NCI-H226 (cell line): Measurements from ENCODE around the gene SEC14L1.

ENCODE experiments used
- DNase-seq: peaks from one replicate; pipeline ENCODE4 v3.0.0-alpha.2; 2015

Gene SEC14L1

DNA sequence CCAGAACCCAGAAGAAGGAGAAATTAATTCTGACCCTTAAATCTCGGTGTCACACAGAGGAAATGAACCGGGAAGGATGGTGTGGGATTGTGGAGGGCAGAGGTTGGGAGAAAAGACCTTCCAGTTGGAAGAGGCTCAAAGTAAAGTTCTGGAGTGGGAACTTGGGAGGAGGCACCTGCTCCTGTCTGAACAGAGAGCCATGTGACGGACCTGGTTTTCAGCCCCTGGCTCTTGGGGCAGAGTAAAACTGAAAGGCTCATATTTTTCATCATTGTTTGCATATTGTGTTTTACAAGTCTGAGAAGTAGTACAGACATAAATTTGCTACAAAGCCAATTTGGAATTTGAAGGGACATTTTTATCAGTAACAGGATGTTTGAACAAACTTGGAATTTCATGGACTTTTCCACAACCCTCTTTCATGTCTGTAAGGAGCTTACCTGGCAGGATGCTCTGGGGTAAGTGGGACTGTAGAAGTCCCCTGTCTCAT, 24.4 kb upstream of the SEC14L1 start:
- no peak for DNase-seq

DNA sequence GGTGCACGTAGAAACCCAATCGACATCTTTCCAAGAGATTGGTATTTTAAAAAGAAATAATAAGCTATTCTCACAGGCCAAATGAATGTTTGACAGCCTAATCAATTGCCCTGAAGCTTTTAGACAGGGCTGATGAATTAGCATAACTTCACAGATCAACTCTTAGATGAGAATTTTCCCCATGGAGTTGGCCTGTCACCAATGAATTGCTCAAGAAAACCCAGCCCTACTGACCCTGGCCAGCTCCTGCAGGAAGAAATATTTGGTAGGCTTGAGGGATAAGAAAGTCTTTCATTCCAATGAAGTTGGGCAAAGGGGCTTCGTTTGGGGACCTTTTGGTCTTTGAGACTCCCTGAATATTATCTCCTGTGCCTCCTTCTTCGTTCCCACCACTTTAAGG, 23.4 kb upstream of the SEC14L1 start:
- no peak for DNase-seq

DNA sequence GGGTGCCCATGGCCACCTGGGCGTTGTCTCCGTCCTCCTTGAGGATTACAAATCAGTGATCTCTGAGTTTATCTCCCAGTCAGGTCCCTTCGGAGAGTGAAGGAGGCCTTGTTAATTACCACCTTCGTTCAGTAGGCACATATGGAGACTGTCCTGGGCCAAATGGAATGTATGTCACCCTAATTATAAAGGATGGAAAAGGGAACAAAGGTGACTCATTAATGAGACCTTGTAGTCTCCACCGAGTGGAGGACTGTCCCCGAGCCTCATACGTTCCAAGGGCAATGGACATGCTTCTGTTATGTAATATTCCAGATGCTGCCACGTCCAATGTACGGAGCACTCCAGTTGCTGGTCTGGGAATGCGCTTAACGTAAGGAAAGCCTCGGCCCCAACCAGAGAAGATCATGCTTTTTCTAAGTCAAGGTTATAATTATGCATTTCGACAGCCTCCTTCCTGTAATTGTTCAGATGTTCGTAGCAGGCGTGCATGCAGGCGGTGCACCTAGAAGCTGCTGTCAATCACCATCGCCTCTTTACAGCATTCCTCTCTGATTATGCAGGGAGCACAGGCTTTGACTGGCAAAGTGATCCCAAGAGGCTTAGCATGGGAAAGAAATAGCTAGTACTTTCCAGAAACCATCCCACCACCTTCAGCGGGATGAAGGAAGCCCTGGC, 22.4 kb upstream of the SEC14L1 start:
- no peak for DNase-seq

DNA sequence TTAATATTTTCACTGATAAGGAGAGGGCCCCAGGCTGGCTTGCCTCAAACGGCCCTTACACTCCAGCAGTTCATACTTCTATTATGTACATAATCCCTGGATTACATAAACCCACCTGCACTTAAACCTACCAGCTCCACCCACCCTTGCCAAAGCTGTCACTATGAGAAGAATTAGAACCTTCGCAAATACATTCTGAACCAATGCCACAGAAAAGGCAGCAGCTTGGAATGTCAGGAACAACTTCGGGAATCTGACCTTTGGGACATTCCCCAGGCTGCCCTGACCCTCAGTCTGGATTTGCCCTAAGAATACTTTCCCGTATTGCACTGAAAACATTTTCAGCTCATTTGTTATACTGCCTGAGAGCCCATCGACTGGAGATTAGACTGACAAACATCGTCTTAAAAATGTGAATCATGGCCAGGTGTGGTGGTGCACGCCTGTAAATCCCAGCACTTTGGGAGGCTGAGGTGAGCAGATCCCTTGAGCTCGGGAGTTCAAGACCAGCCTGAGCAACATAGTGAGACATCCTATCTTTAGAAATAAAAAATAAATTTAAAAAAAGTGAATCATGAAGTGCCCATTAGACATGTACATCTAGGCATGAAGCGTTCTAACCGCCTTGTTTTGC, 21.0 kb upstream of the SEC14L1 start:
- DNase-seq = no peak

DNA sequence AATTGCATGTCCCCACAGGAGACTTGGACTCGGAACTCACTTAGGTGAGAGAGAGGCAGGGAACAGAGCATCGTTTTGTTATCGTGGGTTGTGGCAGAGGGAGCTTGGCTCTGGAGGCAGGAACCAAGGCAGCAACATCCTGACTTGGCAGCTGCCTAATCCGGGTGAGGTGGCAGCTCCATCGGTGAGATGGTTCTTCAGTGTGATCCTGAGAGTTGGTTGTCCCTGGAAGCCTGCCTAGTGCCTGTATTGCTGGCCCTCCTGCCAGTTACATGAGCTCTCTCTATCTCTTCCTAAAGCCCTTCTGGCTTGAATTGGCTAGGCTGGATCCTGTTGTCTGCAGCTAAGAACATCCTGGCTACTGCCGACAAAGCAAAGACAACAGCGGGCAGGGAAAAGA, 19.9 kb upstream of the SEC14L1 start:
- DNase-seq = no peak

DNA sequence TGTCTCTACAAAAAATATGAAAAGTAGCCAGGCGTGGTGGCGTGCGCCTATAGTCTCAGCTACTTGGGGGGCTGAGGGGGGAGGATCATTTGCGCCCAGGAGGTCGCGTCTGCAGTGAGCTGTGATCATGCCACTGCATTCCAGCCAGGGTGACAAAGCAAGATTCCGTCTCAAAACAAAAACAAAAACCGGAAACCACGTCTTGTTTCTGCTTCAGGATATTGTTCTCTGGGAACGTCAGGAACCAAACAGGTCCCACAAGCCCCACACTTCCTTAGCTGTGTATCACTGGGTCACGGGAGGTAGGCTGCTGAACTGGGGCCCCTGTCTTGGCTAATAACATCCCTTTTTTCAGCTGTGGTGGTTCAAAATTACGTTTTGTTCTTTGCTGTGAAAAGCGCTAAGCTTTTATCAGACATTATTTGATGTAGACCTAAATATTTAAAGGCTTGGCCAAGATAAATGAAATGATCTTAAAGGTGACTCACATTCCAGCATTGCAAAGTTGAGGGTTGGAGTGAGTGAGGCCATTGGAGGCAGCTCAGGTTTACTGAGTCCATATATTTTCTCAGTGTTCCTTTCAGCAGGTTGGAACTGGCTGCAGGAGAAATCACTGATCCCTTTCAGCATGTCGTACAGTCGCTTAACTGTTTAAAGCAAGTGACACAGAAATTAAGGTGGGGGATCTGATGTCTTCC, 16.4 kb upstream of the SEC14L1 start:
- DNase-seq = peak; percentile 80

DNA sequence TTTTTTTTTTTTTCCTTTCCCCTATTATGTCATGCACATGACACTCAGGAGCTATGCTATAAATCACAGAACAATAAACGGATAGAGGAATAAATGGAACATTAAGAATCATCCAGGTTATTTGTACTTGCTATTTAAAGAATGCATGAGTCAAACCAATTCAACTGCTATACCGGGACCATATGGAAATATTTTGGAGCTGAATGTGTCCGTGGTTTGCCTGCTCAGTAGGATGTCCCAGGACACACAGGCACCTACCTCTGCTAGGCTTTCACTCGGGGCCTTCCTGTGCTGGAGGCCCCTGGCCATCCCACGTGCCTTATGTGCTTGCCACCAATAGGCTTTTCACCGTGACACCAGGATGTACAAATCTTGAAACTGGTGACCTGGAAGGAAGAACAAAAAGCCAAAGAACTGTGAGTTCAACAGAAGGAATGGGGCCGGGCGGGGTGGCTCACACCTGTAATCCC, 15.3 kb upstream of the SEC14L1 start:
- DNase-seq = peak; percentile 97

DNA sequence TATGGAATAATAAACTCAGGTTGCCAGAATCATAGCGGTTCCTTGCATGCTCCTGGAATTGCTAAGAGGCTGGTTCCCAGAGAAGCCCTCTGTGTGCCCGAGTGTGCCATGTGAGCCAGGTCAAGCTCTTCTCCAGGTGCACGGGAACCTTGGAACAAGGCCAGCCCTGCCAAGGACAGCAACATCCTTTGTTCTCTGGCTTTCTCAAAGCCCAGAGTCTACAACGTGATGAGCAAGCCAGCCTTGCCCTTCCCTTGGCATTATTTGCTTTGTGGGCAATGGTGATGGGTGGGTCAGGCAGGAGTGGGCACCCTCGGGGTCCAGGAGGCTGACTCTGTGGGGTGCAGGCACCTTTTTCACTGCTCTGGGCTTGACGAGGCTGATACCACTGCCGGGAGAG, 14.2 kb upstream of the SEC14L1 start:
- DNase-seq = no peak

DNA sequence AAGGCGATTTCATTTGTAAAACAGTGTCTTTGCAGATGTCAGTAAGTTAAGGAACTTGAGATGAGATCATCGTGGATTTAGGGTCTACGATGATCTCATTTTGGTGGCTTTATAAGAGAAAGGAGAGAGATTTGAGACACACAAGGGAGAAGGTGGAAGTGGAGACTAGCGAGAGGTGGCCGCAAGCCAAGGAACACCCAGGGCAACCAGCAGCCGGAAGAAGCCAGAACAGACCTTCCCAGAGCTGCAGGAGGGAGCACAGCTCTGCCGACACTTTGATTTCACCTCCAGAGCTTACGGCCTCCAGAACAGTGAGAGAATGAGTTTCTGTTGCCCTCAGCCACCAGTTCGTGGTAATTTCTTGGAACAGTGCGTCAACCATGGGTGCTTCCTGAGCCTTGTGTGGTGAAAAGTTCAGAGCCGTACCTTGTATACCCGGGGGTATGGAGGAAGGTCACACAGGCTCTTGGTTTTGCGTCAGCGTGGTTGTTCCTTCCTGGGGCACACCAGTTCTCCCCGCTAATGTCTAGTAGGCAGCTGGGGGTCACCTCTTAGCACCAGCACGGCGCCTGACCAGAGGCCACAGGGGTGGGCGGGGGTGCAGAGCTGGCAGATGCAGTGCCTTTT, 12.9 kb upstream of the SEC14L1 start:
- DNase-seq = no peak

DNA sequence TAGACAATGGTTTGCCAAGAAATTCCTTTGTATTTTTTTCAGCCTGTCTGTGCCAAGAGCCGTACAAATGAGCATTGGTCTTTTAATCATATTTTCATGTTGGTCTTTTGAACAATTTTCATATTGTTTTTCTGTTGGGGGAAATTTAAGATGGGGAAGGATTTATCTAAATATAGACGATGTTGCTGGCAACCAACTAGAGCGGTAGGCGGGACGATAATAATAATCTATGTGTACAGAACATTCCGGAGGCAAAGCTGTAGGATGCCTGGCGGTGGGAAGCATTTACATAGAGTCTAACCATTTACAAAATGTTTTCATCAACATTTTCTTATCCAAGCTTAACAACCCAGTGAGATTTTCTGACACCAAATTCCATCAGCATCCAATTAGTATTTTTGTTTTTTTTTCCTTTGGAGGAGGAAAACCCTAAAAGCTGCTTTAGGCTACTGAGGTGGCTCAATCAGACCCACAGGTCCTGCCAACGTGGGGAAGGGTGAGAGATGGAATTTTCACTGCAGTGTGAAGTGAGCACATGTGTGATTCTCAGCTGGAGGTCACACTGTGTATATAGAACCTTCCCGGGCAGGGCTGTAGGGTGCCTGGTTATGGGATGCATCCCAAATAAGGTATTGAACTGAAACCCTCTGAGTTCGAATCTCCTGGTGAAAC, 11.7 kb upstream of the SEC14L1 start:
- no peak for DNase-seq

DNA sequence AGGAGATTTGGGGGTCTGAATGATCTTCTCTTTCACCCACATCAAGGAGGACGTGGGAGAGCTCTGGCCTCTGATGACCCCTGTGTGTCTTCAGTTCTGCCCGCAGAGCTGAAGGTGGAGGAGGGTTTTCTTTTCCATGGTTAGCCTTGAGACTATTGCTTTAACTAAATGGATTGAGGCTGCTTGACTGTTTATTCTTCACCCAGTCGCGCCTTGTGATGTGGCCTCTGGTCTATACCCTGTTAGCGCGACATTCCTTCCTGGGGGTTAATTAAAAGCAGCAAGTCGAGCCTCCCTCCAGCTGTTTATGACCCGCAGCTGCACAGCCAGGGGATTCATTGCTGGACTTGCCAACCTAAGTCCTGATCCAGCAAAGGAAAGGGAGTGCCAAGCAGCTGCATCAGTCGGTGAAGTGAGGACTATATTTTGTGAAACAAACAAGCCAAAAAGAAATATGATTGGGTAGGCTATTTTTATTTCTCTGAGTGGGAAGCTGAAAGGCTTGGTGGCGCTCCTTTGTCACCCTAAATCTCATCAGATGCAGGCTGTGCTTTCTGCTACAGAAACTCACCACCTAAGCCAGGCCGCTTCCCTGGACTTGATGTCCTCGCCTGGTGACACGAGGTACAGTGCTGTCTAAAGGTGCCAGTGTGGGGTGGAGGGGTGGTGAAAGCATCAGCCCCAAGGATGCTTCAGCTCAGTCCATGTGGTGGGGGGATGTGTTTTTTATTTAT, 11.0 kb upstream of the SEC14L1 start:
- no peak for DNase-seq

DNA sequence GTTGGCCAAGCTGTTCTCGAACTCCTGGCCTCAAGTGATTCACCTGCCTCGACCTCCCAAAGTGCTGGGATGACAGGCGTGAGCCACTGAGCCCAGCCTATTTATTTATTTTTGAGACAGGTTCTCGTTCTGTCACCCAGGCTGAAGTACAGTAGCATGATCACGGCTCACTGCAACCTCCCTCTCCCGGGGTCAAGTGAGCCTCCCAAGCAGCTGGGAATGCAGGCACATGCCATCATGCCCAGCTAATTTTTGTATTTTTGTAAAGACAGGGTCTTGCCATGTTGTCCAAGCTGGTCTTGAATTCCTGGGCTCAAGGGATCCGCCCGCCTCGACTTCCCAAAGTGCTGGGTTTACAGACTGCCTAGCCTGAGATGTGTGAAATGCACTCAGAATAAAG, 10.2 kb upstream of the SEC14L1 start:
- DNase-seq = no peak

DNA sequence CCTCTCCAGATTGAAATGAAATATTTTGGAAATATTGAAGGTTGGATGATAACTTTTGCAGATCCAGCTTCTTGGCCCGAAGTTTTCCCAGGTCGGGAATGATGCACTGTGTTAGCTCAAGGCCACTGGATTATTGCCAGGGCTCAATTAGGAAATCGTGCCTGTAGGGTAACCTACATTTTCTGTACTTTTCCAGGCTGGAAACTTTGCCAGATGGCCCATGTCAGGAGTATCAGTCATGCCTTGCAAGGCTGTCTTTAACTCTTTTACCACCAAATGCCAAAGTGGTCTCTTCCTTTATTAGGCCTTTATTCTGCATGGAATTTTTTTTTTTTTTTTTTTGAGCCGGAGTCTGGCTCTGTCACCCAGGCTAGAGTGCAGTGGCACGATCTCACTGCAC, 8.9 kb upstream of the SEC14L1 start:
- DNase-seq = peak; percentile 92

DNA sequence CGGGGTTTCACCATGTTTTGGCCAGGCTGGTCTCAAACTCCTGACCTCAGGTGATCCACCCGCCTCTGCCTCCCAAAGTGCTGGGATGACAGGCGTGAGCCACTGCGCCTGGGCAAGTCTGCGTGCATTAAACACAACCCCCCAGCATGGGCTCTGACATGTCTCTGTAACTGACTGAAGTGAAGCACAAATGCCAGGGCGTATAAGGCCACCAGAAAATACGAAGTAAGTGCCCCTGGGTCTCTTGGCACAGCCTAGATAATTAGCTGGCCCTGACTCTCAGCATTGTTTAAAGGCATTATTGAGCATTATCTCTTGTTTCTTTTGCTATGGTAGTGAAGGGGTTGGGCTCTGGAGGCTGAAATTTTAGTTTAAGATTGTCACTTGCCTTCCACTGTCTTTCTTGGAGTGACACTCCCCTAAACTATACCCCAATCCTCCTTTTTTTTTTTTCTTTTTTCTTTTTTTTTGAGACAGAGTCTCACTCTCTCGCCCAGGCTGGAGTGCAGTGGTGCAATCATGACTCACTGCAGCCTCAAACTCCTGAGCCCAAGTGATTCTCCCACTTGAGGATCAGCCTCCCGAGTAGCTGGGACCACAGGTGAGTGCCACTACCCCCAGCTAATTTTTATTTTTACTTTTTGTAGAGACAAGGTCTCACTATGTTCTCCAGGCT, 8.2 kb upstream of the SEC14L1 start:
- DNase-seq = no peak

DNA sequence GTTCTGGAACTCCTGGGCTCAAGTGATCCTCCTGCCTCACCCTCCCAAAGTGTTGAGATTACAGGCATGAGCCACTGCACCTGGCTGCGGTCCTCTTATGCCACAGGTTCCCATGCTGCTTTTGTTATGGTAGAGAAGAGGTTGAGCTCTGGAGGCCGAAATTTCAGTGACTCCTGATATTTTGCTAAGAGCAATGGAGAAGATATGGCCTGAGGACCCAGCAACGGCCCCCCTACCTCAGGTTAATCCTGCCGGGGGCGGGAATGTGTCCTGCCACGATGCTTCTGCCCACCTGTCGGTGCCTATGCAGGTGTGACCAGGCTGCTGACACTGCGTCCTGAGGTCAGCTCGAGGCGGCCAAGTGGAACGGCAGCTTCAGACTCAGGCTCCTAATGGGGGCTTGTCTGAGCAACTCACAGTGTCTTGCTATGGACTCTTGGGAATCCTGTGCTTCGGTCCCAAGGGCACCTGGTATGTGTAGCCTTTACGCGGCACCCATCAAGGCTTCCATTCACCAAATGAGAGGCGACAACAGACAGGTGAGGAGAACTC, 7.6 kb upstream of the SEC14L1 start:
- no peak for DNase-seq

DNA sequence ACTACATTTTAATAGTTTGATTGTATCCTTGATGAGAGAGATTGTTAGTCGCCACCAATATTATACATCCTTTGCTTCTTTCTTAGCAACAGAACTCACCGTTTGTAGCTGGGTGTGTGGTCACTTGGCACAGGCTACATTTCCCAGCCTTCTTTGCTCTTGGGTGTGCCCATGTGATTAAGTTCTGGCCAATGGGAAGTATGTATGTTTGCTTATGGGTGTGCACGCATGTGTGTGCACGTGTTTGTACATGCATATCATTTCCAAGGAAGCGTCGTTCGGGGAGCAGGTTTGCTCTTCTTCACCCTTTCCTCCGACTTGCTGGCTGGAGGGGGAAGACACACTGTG, 4.4 kb upstream of the SEC14L1 start:
- no peak for DNase-seq

DNA sequence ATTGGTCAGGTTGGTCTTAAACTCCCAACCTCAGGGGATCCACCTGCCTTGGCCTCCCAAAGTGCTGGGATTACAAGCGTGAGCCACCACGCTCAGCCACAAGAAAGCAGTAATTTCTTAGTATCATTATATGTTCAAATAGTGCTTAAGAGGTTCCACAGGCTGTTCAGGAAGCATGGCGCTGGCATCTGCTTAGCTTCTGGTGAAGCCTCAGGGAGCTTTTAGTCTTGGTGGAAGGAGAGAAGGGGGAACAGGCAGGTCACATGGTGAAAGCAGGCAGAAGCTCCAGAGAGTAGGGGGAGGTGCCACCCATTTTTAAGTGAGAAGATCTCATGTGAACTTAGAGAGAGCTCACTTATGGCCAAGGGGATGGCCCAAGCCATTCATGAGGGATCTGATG, 3.7 kb upstream of the SEC14L1 start:
- no peak for DNase-seq

DNA sequence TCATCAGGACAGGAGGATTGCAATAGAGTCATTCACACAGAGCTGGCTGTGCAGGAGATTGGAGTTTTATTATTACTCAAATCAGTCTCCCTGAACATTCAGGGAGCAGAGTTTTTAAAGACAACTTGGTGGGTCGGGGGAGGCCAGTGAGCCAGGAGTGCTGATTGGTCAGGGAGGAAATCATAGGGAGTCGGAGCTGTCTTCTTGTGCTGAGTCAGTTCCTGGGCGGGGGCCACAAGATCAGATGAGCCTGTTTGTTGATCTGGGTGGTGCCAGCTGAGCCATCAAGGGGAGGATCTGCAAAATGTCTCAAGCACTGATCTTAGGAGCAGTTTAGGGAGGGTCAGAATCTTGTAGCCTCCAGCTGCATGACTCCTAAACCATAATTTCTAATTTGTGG, 2.9 kb upstream of the SEC14L1 start:
- DNase-seq = peak; percentile 91

DNA sequence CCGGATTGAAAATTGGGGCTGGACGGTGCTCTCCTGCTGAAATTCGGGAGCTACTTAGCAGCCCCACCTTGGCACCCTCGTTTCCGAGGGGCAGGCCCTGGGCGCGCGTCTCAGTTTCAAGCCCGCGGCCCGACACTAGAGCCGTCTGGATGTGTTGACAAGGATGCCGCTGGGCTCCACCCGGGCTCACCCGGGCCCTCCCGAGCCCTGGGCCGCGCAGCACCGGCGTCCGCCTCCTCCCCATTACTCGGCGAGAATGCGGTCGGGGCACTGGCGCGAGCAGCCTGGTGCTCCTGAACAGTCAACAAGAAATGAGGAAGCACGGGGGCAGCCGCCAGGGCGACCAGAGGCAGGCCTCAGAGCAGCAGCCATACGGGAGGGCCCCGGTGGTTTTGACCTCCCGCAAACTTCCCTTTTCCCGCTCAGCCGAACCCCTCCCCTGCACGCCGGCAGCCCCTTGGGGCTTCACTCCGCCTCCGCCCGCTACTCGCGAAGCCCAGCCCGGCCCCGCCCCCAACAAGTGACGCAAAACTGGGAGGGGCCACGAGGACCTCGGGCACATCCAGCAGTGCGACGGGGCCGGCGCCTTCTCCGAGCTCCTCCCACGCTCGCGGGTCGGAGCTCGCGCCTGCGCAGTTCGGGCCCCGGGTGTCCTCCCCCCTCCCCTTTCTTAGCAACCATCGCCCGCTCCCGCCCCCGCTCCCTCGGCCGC, 447 bp upstream of the SEC14L1 start:
- DNase-seq = peak; percentile 97

DNA sequence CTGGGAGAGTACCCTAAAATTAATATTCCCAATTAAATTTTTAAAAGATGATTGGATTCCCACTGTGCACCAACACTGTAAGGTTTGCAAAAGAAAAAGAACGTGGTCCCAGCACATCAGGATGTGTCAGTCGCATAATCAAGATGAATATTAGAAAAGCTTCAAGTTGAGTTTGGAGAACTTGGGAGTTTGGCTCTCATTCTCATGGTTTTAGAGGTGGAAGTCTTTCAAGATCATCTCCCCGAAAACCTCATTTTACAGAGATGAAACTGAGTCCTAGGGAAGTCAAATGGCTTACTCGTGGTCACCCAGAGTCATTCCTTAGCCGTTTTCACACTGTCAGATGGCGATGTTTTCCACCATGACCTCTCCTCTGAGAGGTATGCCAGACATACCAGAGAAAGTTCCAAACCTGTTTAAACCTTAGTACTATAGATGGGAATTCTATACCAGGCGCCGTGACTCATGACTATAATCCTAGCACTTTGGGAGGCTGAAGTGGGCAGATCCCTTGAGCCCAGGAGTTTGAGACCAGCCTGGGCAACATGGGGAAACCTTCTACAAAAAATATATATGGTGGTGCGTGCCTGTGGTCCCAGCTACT, 1.2 kb downstream of the SEC14L1 start:
- DNase-seq = no peak
